ENCODE measurements around the gene CRYGS.

DNA sequence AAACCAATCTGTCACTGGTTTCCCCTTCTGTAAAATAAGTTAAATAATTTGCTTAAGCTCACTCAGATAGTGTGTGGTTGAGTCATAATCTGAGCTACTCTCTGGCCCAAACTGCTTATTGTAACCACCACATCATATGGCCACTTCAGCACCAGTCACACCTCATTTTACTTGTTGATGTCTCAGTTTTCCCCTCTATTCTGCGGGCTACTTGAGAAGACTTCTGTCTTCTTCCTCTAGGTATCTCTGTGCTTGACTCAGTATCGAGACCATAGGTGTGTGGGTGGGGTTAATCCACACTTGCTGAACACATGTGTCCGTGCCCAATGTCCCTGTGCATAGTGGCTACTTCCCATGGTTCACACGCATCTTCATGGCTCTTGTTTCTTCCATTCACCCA lies 32.9 kb downstream of the CRYGS start:
- TF ChIP-seq, protein P1, sequence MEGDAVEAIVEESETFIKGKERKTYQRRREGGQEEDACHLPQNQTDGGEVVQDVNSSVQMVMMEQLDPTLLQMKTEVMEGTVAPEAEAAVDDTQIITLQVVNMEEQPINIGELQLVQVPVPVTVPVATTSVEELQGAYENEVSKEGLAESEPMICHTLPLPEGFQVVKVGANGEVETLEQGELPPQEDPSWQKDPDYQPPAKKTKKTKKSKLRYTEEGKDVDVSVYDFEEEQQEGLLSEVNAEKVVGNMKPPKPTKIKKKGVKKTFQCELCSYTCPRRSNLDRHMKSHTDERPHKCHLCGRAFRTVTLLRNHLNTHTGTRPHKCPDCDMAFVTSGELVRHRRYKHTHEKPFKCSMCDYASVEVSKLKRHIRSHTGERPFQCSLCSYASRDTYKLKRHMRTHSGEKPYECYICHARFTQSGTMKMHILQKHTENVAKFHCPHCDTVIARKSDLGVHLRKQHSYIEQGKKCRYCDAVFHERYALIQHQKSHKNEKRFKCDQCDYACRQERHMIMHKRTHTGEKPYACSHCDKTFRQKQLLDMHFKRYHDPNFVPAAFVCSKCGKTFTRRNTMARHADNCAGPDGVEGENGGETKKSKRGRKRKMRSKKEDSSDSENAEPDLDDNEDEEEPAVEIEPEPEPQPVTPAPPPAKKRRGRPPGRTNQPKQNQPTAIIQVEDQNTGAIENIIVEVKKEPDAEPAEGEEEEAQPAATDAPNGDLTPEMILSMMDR (conservative IDR thresholded peaks at IDR 0.05; ENCODE audit: low read depth in 2 of 2), result no peak
- TF ChIP-seq REST (IDR thresholded peaks at IDR 0.05; ENCODE audit: unreplicated experiment), result no peak
- TF ChIP-seq EZH2 (IDR thresholded peaks at IDR 0.05; ENCODE audit: low read depth, unreplicated experiment), result no peak
- TF ChIP-seq POLR2AphosphoS5 (IDR thresholded peaks at IDR 0.05; ENCODE audit: low read depth), result no peak

All from GM23338 (cell line).